ENCODE data around the gene TLL1.

DNA sequence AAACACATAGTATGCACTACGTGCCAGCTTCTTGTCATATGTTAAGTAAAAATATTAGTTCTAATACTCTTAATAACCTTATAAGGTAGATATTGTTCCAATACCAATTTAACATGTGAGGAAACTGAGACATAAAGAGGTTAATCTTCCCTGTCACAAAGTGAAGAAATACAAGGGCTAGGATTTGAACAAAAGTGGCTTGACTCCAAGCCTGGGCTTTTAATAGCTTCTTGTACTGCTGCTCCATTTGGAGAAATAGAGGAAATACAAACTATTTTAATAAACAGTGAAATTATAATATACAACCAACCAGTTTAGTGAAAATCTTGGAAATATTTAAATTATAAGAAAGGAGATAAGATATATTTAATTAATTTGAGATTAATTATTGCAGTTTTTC lies 33.2 kb downstream of the TLL1 start:
- TF ChIP-seq, protein P1, sequence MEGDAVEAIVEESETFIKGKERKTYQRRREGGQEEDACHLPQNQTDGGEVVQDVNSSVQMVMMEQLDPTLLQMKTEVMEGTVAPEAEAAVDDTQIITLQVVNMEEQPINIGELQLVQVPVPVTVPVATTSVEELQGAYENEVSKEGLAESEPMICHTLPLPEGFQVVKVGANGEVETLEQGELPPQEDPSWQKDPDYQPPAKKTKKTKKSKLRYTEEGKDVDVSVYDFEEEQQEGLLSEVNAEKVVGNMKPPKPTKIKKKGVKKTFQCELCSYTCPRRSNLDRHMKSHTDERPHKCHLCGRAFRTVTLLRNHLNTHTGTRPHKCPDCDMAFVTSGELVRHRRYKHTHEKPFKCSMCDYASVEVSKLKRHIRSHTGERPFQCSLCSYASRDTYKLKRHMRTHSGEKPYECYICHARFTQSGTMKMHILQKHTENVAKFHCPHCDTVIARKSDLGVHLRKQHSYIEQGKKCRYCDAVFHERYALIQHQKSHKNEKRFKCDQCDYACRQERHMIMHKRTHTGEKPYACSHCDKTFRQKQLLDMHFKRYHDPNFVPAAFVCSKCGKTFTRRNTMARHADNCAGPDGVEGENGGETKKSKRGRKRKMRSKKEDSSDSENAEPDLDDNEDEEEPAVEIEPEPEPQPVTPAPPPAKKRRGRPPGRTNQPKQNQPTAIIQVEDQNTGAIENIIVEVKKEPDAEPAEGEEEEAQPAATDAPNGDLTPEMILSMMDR (IDR thresholded peaks at IDR 0.05; ENCODE audit: borderline replicate concordance, extremely low read depth, low read length, poor library complexity, severe bottlenecking): no peak
- no peak for TF ChIP-seq EZH2 (IDR thresholded peaks at IDR 0.05; ENCODE audit: borderline replicate concordance, low read depth, low read length, severe bottlenecking)
